Trophoblast cell (in vitro differentiated cells and primary cell): ENCODE measurements around the gene F7.

ENCODE experiments used
- DNase-seq, 2 donors: peaks; one replicate each; pipeline ENCODE4 v3.0.0-alpha.2; 2016
- H2AFZ ChIP-seq: 2 replicates; pipeline ENCODE4 v1.6.1; 2013; ENCODE audit warnings: low read length, moderate library complexity, mild to moderate bottlenecking; ENCODE audit not compliant: insufficient read depth, poor library complexity
- H2AK5ac ChIP-seq: 2 replicates; pipeline ENCODE4 v1.6.1; 2013; ENCODE audit warnings: mild to moderate bottlenecking, low read length
- H2BK120ac ChIP-seq: 2 replicates; pipeline ENCODE4 v1.6.1; 2013; ENCODE audit warnings: low read length, mild to moderate bottlenecking, moderate library complexity; ENCODE audit not compliant: insufficient read depth, poor library complexity
- H2BK12ac ChIP-seq: 2 replicates; pipeline ENCODE4 v1.6.1; 2013; ENCODE audit warnings: mild to moderate bottlenecking, low read length, moderate library complexity
- H2BK5ac ChIP-seq: 2 replicates; pipeline ENCODE4 v1.6.1; 2013; ENCODE audit warnings: low read length, low read depth, moderate library complexity, mild to moderate bottlenecking; ENCODE audit not compliant: poor library complexity
- H3K14ac ChIP-seq: 2 replicates; pipeline ENCODE4 v1.6.1; 2013; ENCODE audit warnings: mild to moderate bottlenecking, low read length
- H3K18ac ChIP-seq: 2 replicates; pipeline ENCODE4 v1.6.1; 2013; ENCODE audit warnings: mild to moderate bottlenecking, low read length
- H3K23ac ChIP-seq: 2 replicates; pipeline ENCODE4 v1.6.1; 2013; ENCODE audit warnings: low read length
- H3K27ac ChIP-seq: 2 replicates; pipeline ENCODE4 v1.5.1; 2013; ENCODE audit warnings: low read depth, mild to moderate bottlenecking, inconsistent platforms, low read length, moderate library complexity
- H3K27me3 ChIP-seq: 2 replicates; pipeline ENCODE4 v1.6.1; 2013; ENCODE audit warnings: inconsistent platforms, mild to moderate bottlenecking, low read length, moderate library complexity; ENCODE audit not compliant: insufficient read depth
- H3K36me3 ChIP-seq, 2 experiments: 1 replicate in 1 of 2; 2 replicates in 1 of 2; pipeline ENCODE4 v1.6.1; 2013; ENCODE audit warnings: low read length in 2 of 2, mild to moderate bottlenecking in 2 of 2, moderate library complexity in 1 of 2; ENCODE audit not compliant: insufficient read depth in 2 of 2, control insufficient read depth in 1 of 2
- H3K4ac ChIP-seq: 2 replicates; pipeline ENCODE4 v1.6.1; 2013; ENCODE audit warnings: low read depth, mild to moderate bottlenecking, low read length, moderate library complexity
- H3K4me1 ChIP-seq, 2 experiments: 1 replicate in 1 of 2; 2 replicates in 1 of 2; pipeline ENCODE4 v1.6.1; 2013; ENCODE audit warnings: low read length in 2 of 2, mild to moderate bottlenecking in 2 of 2, moderate library complexity in 1 of 2; ENCODE audit not compliant: insufficient read depth in 2 of 2, control insufficient read depth in 1 of 2
- H3K4me2 ChIP-seq: 2 replicates; pipeline ENCODE4 v1.6.1; 2013; ENCODE audit warnings: inconsistent platforms, mild to moderate bottlenecking, low read length, moderate library complexity
- H3K4me3 ChIP-seq: 2 replicates; pipeline ENCODE4 v1.5.1; 2013; ENCODE audit warnings: mild to moderate bottlenecking, low read depth, low read length, inconsistent platforms
- H3K79me1 ChIP-seq: one replicate; pipeline ENCODE4 v1.6.1; 2013; ENCODE audit warnings: low read length
- H3K79me2 ChIP-seq: 2 replicates; pipeline ENCODE4 v1.6.1; 2013; ENCODE audit warnings: low read length, mild to moderate bottlenecking; ENCODE audit not compliant: control insufficient read depth, insufficient read depth, poor library complexity
- H3K9ac ChIP-seq: 2 replicates; pipeline ENCODE4 v1.6.1; 2013; ENCODE audit warnings: mild to moderate bottlenecking, low read length
- H3K9me3 ChIP-seq: 2 replicates; pipeline ENCODE4 v1.6.1; 2013; ENCODE audit warnings: low read depth, mild to moderate bottlenecking, control low read depth, inconsistent platforms, low read length; ENCODE audit not compliant: insufficient read depth
- H4K12ac ChIP-seq: 2 replicates; pipeline ENCODE4 v1.6.1; 2013; ENCODE audit warnings: low read depth, mild to moderate bottlenecking, low read length, moderate library complexity
- H4K8ac ChIP-seq: 2 replicates; pipeline ENCODE4 v1.6.1; 2013; ENCODE audit warnings: low read depth, mild to moderate bottlenecking, low read length, moderate library complexity
- H4K91ac ChIP-seq: one replicate; pipeline ENCODE4 v1.6.1; 2013; ENCODE audit warnings: low read depth, mild to moderate bottlenecking, low read length, moderate library complexity
- WGBS: extraction: QIAGEN DNeasy Blood & Tissue Kit; methylation state at CpG from one replicate; pipeline ENCODE4 v1.1.7; 2013; ENCODE audit warnings: missing lambda C conversion rate; ENCODE audit not compliant: insufficient read length, insufficient coverage; ENCODE audit errors: extremely low coverage; 5-methylcytosine and 5-hydroxymethylcytosine counted together

F7 gene

GRCh38 chr13:113074401-113074800 lies 31.2 kb upstream of the F7 start:
- H3K23ac ChIP-seq: no peak overlapping the region

GRCh38 chr13:113074876-113075275 lies 30.7 kb upstream of the F7 start:
- Histone ChIP-seq H3K14ac (no peak overlapping the region), H3K9me3 (no peaks in the 10 kb centered on the region), H2BK5ac (no peak overlapping the region), H3K9ac (no peak overlapping the region), H3K18ac (no peak overlapping the region), H3K4me1 (no peaks in the 10 kb centered on the region), H3K23ac (no peak overlapping the region), H4K8ac (no peak overlapping the region), H3K4ac (no peak overlapping the region), H3K27ac (no peak overlapping the region), H3K4me2 (no peak overlapping the region), H4K12ac (no peak overlapping the region), H2BK120ac (no peak overlapping the region), H3K4me3 (no peak overlapping the region), H2AFZ (no peak overlapping the region), H3K36me3 (no peaks in the 10 kb centered on the region), H4K91ac (no peak overlapping the region), H3K79me1 (no peaks in the 10 kb centered on the region), H2BK12ac (no peak overlapping the region), H2AK5ac (no peak overlapping the region), H3K79me2 (no peaks in the 10 kb centered on the region), H3K27me3 (no peaks in the 10 kb centered on the region)
- no peak for DNase-seq
- no CpG with 5 or more reads among the region's 22 CpGs for WGBS

More at GRCh38 chr13:113074401-113074800, 31.2 kb upstream of the F7 start:
- H2AK5ac ChIP-seq: no peak overlapping the region
- no peak overlapping the region for H3K27ac ChIP-seq
- no peak overlapping the region for H4K91ac ChIP-seq
- no peak overlapping the region for H3K4ac ChIP-seq
- no peaks in the 10 kb centered on the region for H3K79me2 ChIP-seq
- H3K4me1 ChIP-seq: no peaks in the 10 kb centered on the region
- H3K9me3 ChIP-seq: no peaks in the 10 kb centered on the region
- no peak overlapping the region for H4K8ac ChIP-seq
- no peak overlapping the region for H3K4me3 ChIP-seq
- no peaks in the 10 kb centered on the region for H3K36me3 ChIP-seq
- H3K79me1 ChIP-seq: no peaks in the 10 kb centered on the region
- no peak overlapping the region for H3K9ac ChIP-seq
- no peak overlapping the region for H3K4me2 ChIP-seq
- no peak overlapping the region for H3K14ac ChIP-seq
- H2AFZ ChIP-seq: no peak overlapping the region
- no peak overlapping the region for H2BK5ac ChIP-seq
- H4K12ac ChIP-seq: no peak overlapping the region
- no peak overlapping the region for H3K18ac ChIP-seq
- H2BK12ac ChIP-seq: no peak overlapping the region
- no CpG with 5 or more reads among the region's 18 CpGs for WGBS
- no peak for DNase-seq
- no peak overlapping the region for H2BK120ac ChIP-seq
- H3K27me3 ChIP-seq: no peaks in the 10 kb centered on the region

GRCh38 chr13:113075711-113076110 lies 29.9 kb upstream of the F7 start:
- no peak overlapping the region for H4K12ac ChIP-seq
- H3K18ac ChIP-seq: no peak overlapping the region
- H3K9me3 ChIP-seq: no peaks in the 10 kb centered on the region
- no peak overlapping the region for H4K8ac ChIP-seq
- no peak overlapping the region for H2BK120ac ChIP-seq
- no peaks in the 10 kb centered on the region for H3K79me1 ChIP-seq
- no peaks in the 10 kb centered on the region for H3K4me1 ChIP-seq
- no peak overlapping the region for H3K23ac ChIP-seq
- H3K27ac ChIP-seq: no peak overlapping the region
- no peak overlapping the region for H2AFZ ChIP-seq
- H4K91ac ChIP-seq: no peak overlapping the region
- H3K4me2 ChIP-seq: no peak overlapping the region
- no peak overlapping the region for H2AK5ac ChIP-seq
- H3K79me2 ChIP-seq: no peaks in the 10 kb centered on the region
- no peak overlapping the region for H2BK12ac ChIP-seq
- no peaks in the 10 kb centered on the region for H3K36me3 ChIP-seq
- no peak overlapping the region for H3K14ac ChIP-seq
- H3K4ac ChIP-seq: no peak overlapping the region
- no peak for DNase-seq
- H3K27me3 ChIP-seq: no peaks in the 10 kb centered on the region
- no peak overlapping the region for H3K4me3 ChIP-seq
- no peak overlapping the region for H3K9ac ChIP-seq
- H2BK5ac ChIP-seq: no peak overlapping the region
- WGBS: no CpG with 5 or more reads among the region's 17 CpGs

- no peak overlapping the region for H3K18ac ChIP-seq
- no peaks in the 10 kb centered on the region for H3K4me1 ChIP-seq
- no peak overlapping the region for H3K4me2 ChIP-seq
- no peak overlapping the region for H3K14ac ChIP-seq
- H4K8ac ChIP-seq: no peak overlapping the region
- no peak overlapping the region for H3K27ac ChIP-seq
- H2AK5ac ChIP-seq: no peak overlapping the region
- H3K79me2 ChIP-seq: no peaks in the 10 kb centered on the region
- H3K27me3 ChIP-seq: no peaks in the 10 kb centered on the region
- H3K79me1 ChIP-seq: no peaks in the 10 kb centered on the region
- WGBS: no CpG with 5 or more reads among the region's 39 CpGs
- H3K9ac ChIP-seq: no peak overlapping the region
- no peak overlapping the region for H2BK120ac ChIP-seq
- H3K23ac ChIP-seq: no peak overlapping the region
- no peak overlapping the region for H4K91ac ChIP-seq
- no peak overlapping the region for H3K4me3 ChIP-seq
- H4K12ac ChIP-seq: no peak overlapping the region
- no peak for DNase-seq
- H3K9me3 ChIP-seq: peaks cover 1% of the 10 kb centered on the region
- H3K36me3 ChIP-seq: no peaks in the 10 kb centered on the region
- H2BK5ac ChIP-seq: no peak overlapping the region
- no peak overlapping the region for H2BK12ac ChIP-seq
- no peak overlapping the region for H3K4ac ChIP-seq
- H2AFZ ChIP-seq: no peak overlapping the region
Measured at GRCh38 chr13:113076681-113077401, 28.8 kb upstream of the F7 start.
